Activated CD4-positive, alpha-beta T cell treated with anti-CD3 and anti-CD28 coated beads, Interleukin-2, amount 50 U/mL, for 4 hours (primary cell): Measurements from ENCODE around the gene PAXX.
"Not testable (repeated sequence)": the region's sequence is repeated elsewhere in the genome, so short reads cannot be mapped to it uniquely, and the experiment has no call there.

ENCODE experiments used
- DNase-seq, 2 experiments: peaks; one replicate each; pipeline ENCODE4 v3.0.0-alpha.2; 2020

The PAXX gene

GRCh38 chr9:137019891-137020683, 27.9 kb downstream of the PAXX start:
- no peak for DNase-seq

- no peak for DNase-seq
These were observed 28.7 kb downstream of the PAXX start for GRCh38 chr9:137020771-137021567.

- DNase-seq, result no peak
These were observed 29.4 kb downstream of the PAXX start for GRCh38 chr9:137021568-137021978.

GRCh38 chr9:137021979-137022661, 29.9 kb downstream of the PAXX start:
- DNase-seq, result peak; percentile 64 to 71

- DNase-seq, result no peak
These were observed 30.4 kb downstream of the PAXX start for GRCh38 chr9:137022662-137023008.

- no peak for DNase-seq
These were observed 30.9 kb downstream of the PAXX start for GRCh38 chr9:137023157-137023556.

GRCh38 chr9:137023583-137023991, 31.4 kb downstream of the PAXX start:
- no peak for DNase-seq

- DNase-seq, result no peak
These were observed 33.3 kb downstream of the PAXX start for GRCh38 chr9:137025517-137025966.

- no peak for DNase-seq
These were observed 34.2 kb downstream of the PAXX start for GRCh38 chr9:137026384-137026783.

GRCh38 chr9:137026828-137027227, 34.6 kb downstream of the PAXX start:
- no peak for DNase-seq

- DNase-seq, result no peak
These were observed 35.4 kb downstream of the PAXX start, which contains the start of gene ABCA2 for GRCh38 chr9:137027369-137028262. Gene ABCA2, minus strand, starts transcription at chr9:137028237. Its CDS starts 97 bp downstream, at chr9:137028140.

GRCh38 chr9:137028263-137029057, 36.2 kb downstream of the PAXX start:
- peak; percentile 52 for DNase-seq

GRCh38 chr9:137029058-137029936, 37.1 kb downstream of the PAXX start:
- peak; percentile 60 to 69 for DNase-seq

- no peak for DNase-seq
These were observed 37.8 kb downstream of the PAXX start for GRCh38 chr9:137030006-137030405.

- DNase-seq, result no peak
These were observed 38.6 kb downstream of the PAXX start for GRCh38 chr9:137030538-137031527.

- no peak for DNase-seq
These were observed 39.9 kb downstream of the PAXX start, which contains the start of gene FUT7 for GRCh38 chr9:137031904-137032640. Gene FUT7, minus strand, starts transcription at chr9:137032088. Its CDS starts 97 bp downstream, at chr9:137031991.

GRCh38 chr9:137032858-137033257, 40.6 kb downstream of the PAXX start:
- no peak for DNase-seq

GRCh38 chr9:137033481-137033880, 41.3 kb downstream of the PAXX start:
- DNase-seq, result not testable (repeated sequence)
